H1 (cell line): ENCODE data around the gene POLR2M. TPM values are rescaled to one million over a fixed set of nuclear protein-coding genes. Genes with fewer than 3 reads are reported as not detected.

Experiments used
- CTCF ChIA-PET: fragments of 300-600 bp; sonication (Branson Sonifier 250); formaldehyde crosslinking; loops from one replicate; lab custom pipeline; 2021; ENCODE audit not compliant: partially characterized antibody; lab: Charles Lee
- POLR2A ChIA-PET: fragments of 300-600 bp; sonication (Branson Sonifier 250); formaldehyde crosslinking; loops from one replicate; lab custom pipeline; 2021; ENCODE audit warnings: inconsistent platforms; ENCODE audit not compliant: partially characterized antibody; lab: Charles Lee
- DNase-seq, 2 experiments: peaks; one replicate each; pipeline versions ENCODE4 v3.0.0 to v3.0.0-alpha.2; 2010 to 2022; ENCODE audit warnings: low spot score in 2 of 2, low read depth in 1 of 2, mixed read lengths in 1 of 2
- FAIRE-seq: peaks from 2 replicates; lab custom pipeline; 2011; peaks lifted over from hg19 to GRCh38; lab: Jason Lieb, UNC
- H2AFZ ChIP-seq: 2 replicates; pipeline ENCODE4 v1.8.1; 2012; ENCODE audit warnings: low read length, inconsistent platforms
- H2AK5ac ChIP-seq: 2 replicates; pipeline ENCODE4 v1.6.1; 2013; ENCODE audit warnings: low read depth, low read length
- H2BK120ac ChIP-seq: replicated peaks from 2 replicates; pipeline ENCODE3; 2013; ENCODE audit warnings: low read depth, low read length, inconsistent platforms
- H2BK12ac ChIP-seq: 2 replicates; pipeline ENCODE4 v1.6.1; 2013; ENCODE audit warnings: low read depth, low read length
- H2BK15ac ChIP-seq: 2 replicates; pipeline ENCODE4 v1.6.1; 2013; ENCODE audit warnings: low read length
- H2BK20ac ChIP-seq: 2 replicates; pipeline ENCODE4 v1.6.1; 2013; ENCODE audit warnings: low read length
- H2BK5ac ChIP-seq: 2 replicates; pipeline ENCODE4 v1.6.1; 2013; ENCODE audit warnings: low read depth, low read length
- H3K14ac ChIP-seq: 2 replicates; pipeline ENCODE4 v1.6.1; 2013; ENCODE audit warnings: inconsistent platforms; ENCODE audit not compliant: insufficient read length
- H3K18ac ChIP-seq: 2 replicates; pipeline ENCODE4 v1.6.1; 2013; ENCODE audit warnings: low read length; ENCODE audit errors: extremely low read depth
- H3K23ac ChIP-seq: 2 replicates; pipeline ENCODE4 v1.6.1; 2013; ENCODE audit warnings: inconsistent platforms; ENCODE audit not compliant: insufficient read length
- H3K23me2 ChIP-seq: 2 replicates; pipeline ENCODE4 v1.6.1; 2013; ENCODE audit warnings: low read depth, low read length
- H3K27ac ChIP-seq: 2 replicates; pipeline ENCODE4 v1.6.1; 2011; ENCODE audit warnings: low read depth, low read length, inconsistent platforms
- H3K27me3 ChIP-seq, 4 experiments: replicated peaks in 1 of 4; 1 replicate in 1 of 4; 2 replicates in 3 of 4; pipeline versions ENCODE4 v1.6.1 to v1.8.1; 2011 to 2013; ENCODE audit warnings: low read length in 3 of 4, mild to moderate bottlenecking in 3 of 4, inconsistent platforms in 2 of 4, mixed read lengths in 2 of 4, moderate library complexity in 1 of 4; ENCODE audit not compliant: control insufficient read depth in 3 of 4, insufficient read depth in 3 of 4; ENCODE audit errors: extremely low read depth in 1 of 4
- H3K36me3 ChIP-seq, 4 experiments: 2 replicates each; pipeline versions ENCODE4 v1.6.1 to v1.8.1; 2011 to 2013; ENCODE audit warnings: mild to moderate bottlenecking in 4 of 4, low read length in 3 of 4, moderate library complexity in 2 of 4, control low read depth in 1 of 4, inconsistent platforms in 1 of 4; ENCODE audit not compliant: insufficient read depth in 4 of 4, control insufficient read depth in 2 of 4
- H3K4ac ChIP-seq: replicated peaks from 2 replicates; pipeline ENCODE3; 2013; ENCODE audit warnings: low read length, low read depth, mixed read lengths, inconsistent platforms; ENCODE audit not compliant: insufficient read length
- H3K4me1 ChIP-seq, 4 experiments: replicated peaks in 1 of 4; 1 replicate in 1 of 4; 2 replicates in 3 of 4; pipeline versions ENCODE4 v1.6.1 to v1.8.1; 2011 to 2013; ENCODE audit warnings: low read length in 3 of 4, inconsistent platforms in 2 of 4, mixed read lengths in 1 of 4; ENCODE audit not compliant: insufficient read depth in 4 of 4, control insufficient read depth in 3 of 4
- H3K4me2 ChIP-seq, 2 experiments: 2 replicates each; pipeline versions ENCODE4 v1.6.1 to v1.8.1; 2011 to 2013; ENCODE audit warnings: low read depth in 2 of 2, low read length in 2 of 2, control low read depth in 1 of 2, inconsistent platforms in 1 of 2, mild to moderate bottlenecking in 1 of 2; ENCODE audit not compliant: insufficient read depth in 1 of 2
- H3K4me3 ChIP-seq, 4 experiments: fragments of 200-600, 300-600 bp in 1 of 4; sonication (generic), shearing (Covaris generic), sonication (Bioruptor Twin) in 1 of 4; 2 replicates each; pipeline versions ENCODE4 v1.5.1 to v1.8.1; 2011 to 2016; ENCODE audit warnings: low read length in 4 of 4, low read depth in 3 of 4, control low read depth in 2 of 4, inconsistent platforms in 2 of 4, mild to moderate bottlenecking in 2 of 4, mixed read lengths in 1 of 4, moderate library complexity in 1 of 4; ENCODE audit not compliant: insufficient read depth in 2 of 4; ENCODE audit errors: extremely low read depth in 1 of 4
- H3K56ac ChIP-seq: replicated peaks from 2 replicates; pipeline ENCODE3; 2013; ENCODE audit warnings: low read depth, mild to moderate bottlenecking, mixed read lengths, low read length, inconsistent platforms; ENCODE audit not compliant: insufficient read length
- H3K79me1 ChIP-seq: 2 replicates; pipeline ENCODE4 v1.6.1; 2013; ENCODE audit warnings: low read depth, low read length, control low read depth
- H3K79me2 ChIP-seq, 2 experiments: 2 replicates each; pipeline versions ENCODE4 v1.6.1 to v1.8.1; 2012 to 2013; ENCODE audit warnings: low read length in 2 of 2, mild to moderate bottlenecking in 2 of 2, inconsistent platforms in 1 of 2; ENCODE audit not compliant: insufficient read depth in 2 of 2, control insufficient read depth in 1 of 2
- H3K9ac ChIP-seq, 4 experiments: replicated peaks in 1 of 4; 1 replicate in 1 of 4; 2 replicates in 3 of 4; pipeline versions ENCODE4 v1.6.1 to v1.8.1; 2011 to 2013; ENCODE audit warnings: low read depth in 3 of 4, low read length in 3 of 4, control low read depth in 2 of 4, mild to moderate bottlenecking in 2 of 4, moderate library complexity in 2 of 4, inconsistent platforms in 1 of 4; ENCODE audit errors: extremely low read depth in 1 of 4
- H3K9me3 ChIP-seq, 2 experiments: 2 replicates each; pipeline versions ENCODE4 v1.6.1 to v1.8.1; 2012 to 2013; ENCODE audit warnings: mild to moderate bottlenecking in 2 of 2, moderate library complexity in 2 of 2, control low read depth in 1 of 2, inconsistent platforms in 1 of 2, low read depth in 1 of 2, low read length in 1 of 2, mixed read lengths in 1 of 2; ENCODE audit not compliant: insufficient read depth in 2 of 2
- H4K20me1 ChIP-seq, 2 experiments: replicated peaks in 1 of 2; 2 replicates each; pipeline versions ENCODE3 to v1.8.1; 2011 to 2013; ENCODE audit warnings: inconsistent platforms in 2 of 2, low read length in 2 of 2, mild to moderate bottlenecking in 1 of 2; ENCODE audit not compliant: insufficient read depth in 2 of 2, control insufficient read depth in 1 of 2
- H4K5ac ChIP-seq: 2 replicates; pipeline ENCODE4 v1.6.1; 2013; ENCODE audit warnings: low read length, low read depth, mixed read lengths, inconsistent platforms; ENCODE audit not compliant: insufficient read length
- H4K8ac ChIP-seq: 2 replicates; pipeline ENCODE4 v1.8.0; 2013; ENCODE audit warnings: mild to moderate bottlenecking, moderate library complexity, low read length, inconsistent platforms; ENCODE audit not compliant: insufficient read depth; ENCODE audit errors: extremely low read depth
- H4K91ac ChIP-seq: replicated peaks from 2 replicates; pipeline ENCODE3; 2013; ENCODE audit warnings: low read length, mixed read lengths, inconsistent platforms; ENCODE audit not compliant: insufficient read length
- CBX5 ChIP-seq: fragments of 300-800, 300-1000 bp; sonication (generic); IDR thresholded peaks from 2 replicates; pipeline ENCODE4 v1.7.1; 2016; ENCODE audit warnings: antibody characterized with exemption, low read length, low read depth
- CEBPB ChIP-seq: IDR thresholded peaks from 2 replicates; pipeline ENCODE4 v1.6.1; 2012; ENCODE audit warnings: low read depth, low read length
- CTBP2 ChIP-seq: IDR thresholded peaks from 2 replicates; pipeline ENCODE4 v1.7.0; 2011; ENCODE audit warnings: borderline replicate concordance, mild to moderate bottlenecking, moderate library complexity, mixed read lengths, low read length; ENCODE audit not compliant: insufficient read depth, insufficient read length
- FOSL1 ChIP-seq: IDR thresholded peaks from 2 replicates; pipeline ENCODE4 v1.6.1; 2011; ENCODE audit warnings: mild to moderate bottlenecking, low read depth, low read length, moderate library complexity; ENCODE audit not compliant: insufficient read depth
- HDAC2 ChIP-seq, 2 experiments: fragments of 300-600 bp in 1 of 2; sonication (generic) in 1 of 2; IDR thresholded peaks; 2 replicates each; pipeline ENCODE4 v1.6.1; 2011 to 2012; ENCODE audit warnings: low read depth in 2 of 2, low read length in 2 of 2, mild to moderate bottlenecking in 2 of 2, moderate library complexity in 2 of 2, borderline replicate concordance in 1 of 2, inconsistent platforms in 1 of 2
- NRF1 ChIP-seq: IDR thresholded peaks from 2 replicates; pipeline ENCODE4 v1.6.1; 2011; ENCODE audit warnings: mild to moderate bottlenecking, low read depth, low read length, improper control_type of control experiment
- RBBP5 ChIP-seq: IDR thresholded peaks from 2 replicates; pipeline ENCODE4 v1.7.1; 2012; ENCODE audit warnings: low read depth, mild to moderate bottlenecking, inconsistent platforms, low read length, moderate library complexity, borderline replicate concordance
- SAP30 ChIP-seq: fragments of 300-600 bp; sonication (generic); IDR thresholded peaks from 2 replicates; pipeline ENCODE4 v1.7.1; 2012; ENCODE audit warnings: low read length, moderate library complexity, mild to moderate bottlenecking, inconsistent platforms; ENCODE audit not compliant: insufficient read depth, insufficient replicate concordance
- SIN3A ChIP-seq, 2 experiments: IDR thresholded peaks in 1 of 2; conservative IDR thresholded peaks in 1 of 2; 2 replicates each; pipeline ENCODE4 v1.6.1; 2011 to 2012; ENCODE audit warnings: low read length in 2 of 2, improper control_type of control experiment in 1 of 2, low read depth in 1 of 2, mild to moderate bottlenecking in 1 of 2
- whole genome bisulfite sequencing, 2 experiments: shearing (Covaris generic) in 1 of 2; methylation state at CpG; one replicate each; pipeline versions ENCODE4 v1.1.6 to v1.1.7; 2013 to 2015; ENCODE audit warnings: low lambda C conversion rate in 2 of 2, mixed read lengths in 2 of 2, inconsistent platforms in 1 of 2, low coverage in 1 of 2, missing lambda C conversion rate in 1 of 2; ENCODE audit not compliant: insufficient replicate concordance in 2 of 2, insufficient coverage in 1 of 2, insufficient read length in 1 of 2; ENCODE audit errors: extremely low coverage in 1 of 2, missing lambda C conversion rate in 1 of 2; 5-methylcytosine and 5-hydroxymethylcytosine counted together
- polyA plus RNA-seq, 7 experiments: library from polyadenylated mRNA; depleted of rRNA in 3 of 7; stranded (reverse) in 5 of 7; unstranded in 2 of 7; fragments of >200 nt in 5 of 7; fragments of 200-250 nt in 2 of 7; gene quantifications; 1 replicate in 5 of 7; 2 replicates in 1 of 7; 4 replicates in 1 of 7; pipeline versions ENCODE4 v1.2.1 to v1.2.3, GENCODE V29; 2011 to 2013; ENCODE audit warnings: missing spikeins in 2 of 7, mixed read lengths in 2 of 7
- total RNA-seq: library from RNA; stranded (reverse); fragmentation: NEBNext Ultra II Directional; extraction: Animal tissue kit (Norgen Biotek cat#: 25700); gene quantifications from 2 replicates; pipeline ENCODE4 v1.2.1, GENCODE V29; 2021
- TF ChIP-seq, protein P1 (sequence below): IDR thresholded peaks from 2 replicates; pipeline ENCODE4 v1.6.1; 2012; ENCODE audit warnings: inconsistent platforms
- TF ChIP-seq, protein P2 (sequence below): IDR thresholded peaks from 2 replicates; pipeline ENCODE4 v1.6.1; 2012; ENCODE audit warnings: low read length, inconsistent platforms

The POLR2M gene
- total and polyA plus RNA-seq, 2 of the 8 experiments (the other 6 are each of a cell fraction or from before 2014, with no cell fraction given), result 32.7 to 55.1 TPM

- WGBS, 2 experiments, result 60% methylated on average over 1 of the region's 1 CpG; no CpG with 5 or more reads in 1 of the 2 experiments
- TF ChIP-seq, protein P1, sequence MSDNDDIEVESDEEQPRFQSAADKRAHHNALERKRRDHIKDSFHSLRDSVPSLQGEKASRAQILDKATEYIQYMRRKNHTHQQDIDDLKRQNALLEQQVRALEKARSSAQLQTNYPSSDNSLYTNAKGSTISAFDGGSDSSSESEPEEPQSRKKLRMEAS, result no peak
- no peak for TF ChIP-seq CBX5
- TF ChIP-seq HDAC2 (IDR thresholded peaks at IDR 0.05; ENCODE audit: borderline replicate concordance in 1 of 2, low read depth in 2 of 2, low read length in 2 of 2), result no peak
- TF ChIP-seq FOSL1, result no peak
- no peak for TF ChIP-seq SIN3A (conservative IDR thresholded peaks at IDR 0.05 in 1 of 2, IDR thresholded peaks at IDR 0.05 in 1 of 2; ENCODE audit: low read depth in 1 of 2, low read length in 2 of 2)
- no peak for TF ChIP-seq RBBP5
- no peak for TF ChIP-seq CEBPB
- TF ChIP-seq, protein P2, sequence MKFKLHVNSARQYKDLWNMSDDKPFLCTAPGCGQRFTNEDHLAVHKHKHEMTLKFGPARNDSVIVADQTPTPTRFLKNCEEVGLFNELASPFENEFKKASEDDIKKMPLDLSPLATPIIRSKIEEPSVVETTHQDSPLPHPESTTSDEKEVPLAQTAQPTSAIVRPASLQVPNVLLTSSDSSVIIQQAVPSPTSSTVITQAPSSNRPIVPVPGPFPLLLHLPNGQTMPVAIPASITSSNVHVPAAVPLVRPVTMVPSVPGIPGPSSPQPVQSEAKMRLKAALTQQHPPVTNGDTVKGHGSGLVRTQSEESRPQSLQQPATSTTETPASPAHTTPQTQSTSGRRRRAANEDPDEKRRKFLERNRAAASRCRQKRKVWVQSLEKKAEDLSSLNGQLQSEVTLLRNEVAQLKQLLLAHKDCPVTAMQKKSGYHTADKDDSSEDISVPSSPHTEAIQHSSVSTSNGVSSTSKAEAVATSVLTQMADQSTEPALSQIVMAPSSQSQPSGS, result no peak
- no peak for TF ChIP-seq SAP30
- no peak for TF ChIP-seq CTBP2
- no peak for TF ChIP-seq NRF1
Observed at GRCh38 chr15:57662802-57663201, 43.7 kb upstream of the POLR2M start.

More at GRCh38 chr15:57662802-57663201, 43.7 kb upstream of the POLR2M start:
- no peak for DNase-seq
- no peak overlapping the region for H3K18ac ChIP-seq
- H4K8ac ChIP-seq, result no peak overlapping the region
- no peak overlapping the region for H3K9ac ChIP-seq
- no peak overlapping the region for H2AK5ac ChIP-seq
- H4K5ac ChIP-seq, result no peak overlapping the region
- no peaks in the 10 kb centered on the region for H3K4me1 ChIP-seq
- no peak overlapping the region for H3K14ac ChIP-seq
- no peak overlapping the region for H2BK5ac ChIP-seq
- POLR2A ChIA-PET, result no interaction called here
- CTCF ChIA-PET, result interaction anchor here (0.8 to 3.2 kb wide), 6 partner anchors 7 to 128 kb away, joined by 3 to 24 read pairs (median 4); no protein-coding TSS in a partner anchor
- no peaks in the 10 kb centered on the region for H3K79me2 ChIP-seq
- H3K23ac ChIP-seq, result no peak overlapping the region
- no peak overlapping the region for H3K4me2 ChIP-seq
- H4K20me1 ChIP-seq, result no peaks in the 10 kb centered on the region
- no peak overlapping the region for H3K4ac ChIP-seq
- H3K23me2 ChIP-seq, result no peaks in the 10 kb centered on the region
- no peak overlapping the region for H3K56ac ChIP-seq
- FAIRE-seq, result no peak
- H3K36me3 ChIP-seq, result no peaks in the 10 kb centered on the region
- no peak overlapping the region for H3K4me3 ChIP-seq
- H2BK120ac ChIP-seq, result no peak overlapping the region
- no peaks in the 10 kb centered on the region for H3K9me3 ChIP-seq
- no peak overlapping the region for H2AFZ ChIP-seq
- no peak overlapping the region for H2BK20ac ChIP-seq
- no peaks in the 10 kb centered on the region for H3K79me1 ChIP-seq
- H3K27ac ChIP-seq, result no peak overlapping the region
- H2BK12ac ChIP-seq, result no peak overlapping the region
- no peak overlapping the region for H2BK15ac ChIP-seq
- no peaks in the 10 kb centered on the region for H3K27me3 ChIP-seq
- H4K91ac ChIP-seq, result no peak overlapping the region
